ENCODE data around the gene PDIK1L.

GRCh38 chr1:26064553-26064952 lies 47.1 kb upstream of the PDIK1L start:
- no peak for TF ChIP-seq EZH2phosphoT487 (IDR thresholded peaks at IDR 0.05; ENCODE audit: low read depth, severe bottlenecking, unreplicated experiment)
- TF ChIP-seq CTCF (IDR thresholded peaks at IDR 0.05; ENCODE audit: poor library complexity), result no peak
